OCI-LY7 (cell line): ENCODE measurements around the gene TBX4. TPM values are rescaled to one million over a fixed set of nuclear protein-coding genes. Genes with fewer than 3 reads are reported as not detected.
"Not testable (repeated sequence)": the region's sequence is repeated elsewhere in the genome, so short reads cannot be mapped to it uniquely, and the experiment has no call there.

Experiments
- BruUV-seq: library from RNA; stranded (reverse); fragments of 400-500 nt; replicated peaks from 2 replicates; lab custom pipeline; 2021; lab: Mats Ljungman, UMichigan
- CTCF ChIA-PET: fragments of 300-600 bp; sonication (Branson Sonifier 250); formaldehyde crosslinking; loops from one replicate; lab custom pipeline; 2022; ENCODE audit warnings: antibody characterized with exemption; ENCODE audit not compliant: unreplicated experiment; lab: Charles Lee
- POLR2A ChIA-PET: fragments of 300-600 bp; sonication (Branson Sonifier 250); formaldehyde crosslinking; loops from one replicate; lab custom pipeline; 2022; ENCODE audit warnings: antibody characterized with exemption; lab: Charles Lee
- DNase-seq: peaks from one replicate; pipeline ENCODE4 v3.0.0-alpha.2; 2015; ENCODE audit warnings: low spot score
- H2AFZ ChIP-seq: fragments of 200-600 bp; sonication (generic), shearing (Covaris generic); 2 replicates; pipeline ENCODE4 v1.6.1; 2014; ENCODE audit warnings: mild to moderate bottlenecking, antibody characterized with exemption, low read length, moderate library complexity
- H3K27ac ChIP-seq: fragments of 200-600 bp; sonication (generic); 2 replicates; pipeline ENCODE4 v1.5.1; 2014; ENCODE audit warnings: mixed run types, low read depth, mild to moderate bottlenecking, moderate library complexity, low read length, inconsistent platforms; ENCODE audit not compliant: poor library complexity, severe bottlenecking
- H3K36me3 ChIP-seq: fragments of 200-600 bp; sonication (generic); 2 replicates; pipeline ENCODE4 v1.6.1; 2014; ENCODE audit warnings: mild to moderate bottlenecking, antibody characterized with exemption, low read length, moderate library complexity, mixed read lengths; ENCODE audit not compliant: insufficient read depth
- H3K4me1 ChIP-seq: fragments of 200-600 bp; sonication (generic); 2 replicates; pipeline ENCODE4 v1.5.1; 2014; ENCODE audit warnings: mild to moderate bottlenecking, low read length; ENCODE audit not compliant: insufficient read depth, poor library complexity, severe bottlenecking
- H3K4me2 ChIP-seq: fragments of 200-600 bp; sonication (generic); 2 replicates; pipeline ENCODE4 v1.6.1; 2014; ENCODE audit warnings: mild to moderate bottlenecking, low read length
- H3K4me3 ChIP-seq: fragments of 200-600 bp; sonication (generic); 2 replicates; pipeline ENCODE4 v1.5.1; 2014; ENCODE audit warnings: mild to moderate bottlenecking, low read depth, low read length; ENCODE audit not compliant: poor library complexity, severe bottlenecking
- H3K79me2 ChIP-seq: fragments of 200-600 bp; sonication (generic); 2 replicates; pipeline ENCODE4 v1.6.1; 2016; ENCODE audit warnings: low read depth, mild to moderate bottlenecking, low read length, moderate library complexity, mixed read lengths; ENCODE audit not compliant: insufficient read depth
- H3K9me2 ChIP-seq: fragments of 200-600 bp; sonication (generic); 2 replicates; pipeline ENCODE4 v1.6.1; 2016; ENCODE audit warnings: mild to moderate bottlenecking, low read length, mixed read lengths; ENCODE audit not compliant: insufficient read depth
- H3K9me3 ChIP-seq: fragments of 200-600 bp; sonication (generic); 2 replicates; pipeline ENCODE4 v1.6.1; 2014; ENCODE audit warnings: mild to moderate bottlenecking, mixed run types, low read length, mixed read lengths
- H4K20me1 ChIP-seq: fragments of 200-600 bp; sonication (generic); 2 replicates; pipeline ENCODE4 v1.6.1; 2014; ENCODE audit warnings: mild to moderate bottlenecking, antibody characterized with exemption, low read length, moderate library complexity, mixed read lengths; ENCODE audit not compliant: insufficient read depth
- CTCF ChIP-seq: fragments of 200-600 bp; sonication (generic); conservative IDR thresholded peaks from 2 replicates; pipeline ENCODE4 v1.5.1; 2014; ENCODE audit warnings: mild to moderate bottlenecking, antibody characterized with exemption, low read length, moderate library complexity, mixed read lengths
- EZH2phosphoT487 ChIP-seq: fragments of 200-600 bp; sonication (generic); IDR thresholded peaks from 2 replicates; pipeline ENCODE4 v1.6.1; 2018; ENCODE audit warnings: low read depth, borderline replicate concordance, mild to moderate bottlenecking, mixed run types, antibody characterized with exemption, low read length, moderate library complexity, mixed read lengths
- intact Hi-C: fragments of 100-400 bp; cut with micrococcal nuclease; formaldehyde crosslinking; loops from one replicate; pipeline ENCODE4 v1.10.0; 2022; ENCODE audit not compliant: unreplicated experiment
- total RNA-seq, 2 experiments: library from RNA; depleted of rRNA in 1 of 2; stranded (reverse); fragments of >200 nt in 1 of 2; shearing (Covaris generic) in 1 of 2; gene quantifications; 2 replicates each; pipeline ENCODE4 v1.2.3, GENCODE V29; 2014 to 2022

Gene TBX4
- total RNA-seq, 2 experiments from 2014 or later: not detected

GRCh38 chr17:61522088-61522487 lies 69.9 kb downstream of the TBX4 start:
- ChIA-PET CTCF (no interaction called here), POLR2A (interaction anchor here (0.7 kb wide), 1 partner anchor 157 kb away, joined by 3 read pairs; no protein-coding TSS in a partner anchor)
- Histone ChIP-seq H4K20me1 (no peaks in the 10 kb centered on the region), H3K79me2 (no peaks in the 10 kb centered on the region), H3K4me1 (no peaks in the 10 kb centered on the region), H3K4me3 (no peak overlapping the region), H3K27ac (no peak overlapping the region), H3K9me3 (no peaks in the 10 kb centered on the region), H3K4me2 (no peak overlapping the region), H3K9me2 (no peaks in the 10 kb centered on the region), H2AFZ (no peak overlapping the region), H3K36me3 (no peaks in the 10 kb centered on the region)
- TF ChIP-seq CTCF (no peak), EZH2phosphoT487 (no peak)
- intact Hi-C loops: no loop called here
- DNase-seq: no peak
- no TSS peak for BruUV-seq

GRCh38 chr17:61524319-61524718 lies 72.1 kb downstream of the TBX4 start:
- Histone ChIP-seq H3K9me3 (no peaks in the 10 kb centered on the region), H3K4me1 (no peaks in the 10 kb centered on the region), H3K36me3 (no peaks in the 10 kb centered on the region), H4K20me1 (no peaks in the 10 kb centered on the region), H3K27ac (no peak overlapping the region), H3K79me2 (no peaks in the 10 kb centered on the region), H2AFZ (no peak overlapping the region), H3K4me2 (no peak overlapping the region), H3K4me3 (no peak overlapping the region), H3K9me2 (no peaks in the 10 kb centered on the region)
- BruUV-seq: no TSS peak
- TF ChIP-seq CTCF: no peak
- no peak for TF ChIP-seq EZH2phosphoT487
- no peak for DNase-seq
- POLR2A ChIA-PET: interaction anchor here (0.5 to 1.1 kb wide), 2 partner anchors 21 to 252 kb away, joined by 3 read pairs; no protein-coding TSS in a partner anchor
- CTCF ChIA-PET: no interaction called here
- intact Hi-C loops: no loop called here

- BruUV-seq, H3K4me1 ChIP-seq, H3K4me3 ChIP-seq, CTCF ChIA-PET, POLR2A ChIA-PET, H4K20me1 ChIP-seq, H2AFZ ChIP-seq, DNase-seq, intact Hi-C loops, H3K4me2 ChIP-seq, H3K9me2 ChIP-seq, H3K79me2 ChIP-seq, H3K27ac ChIP-seq, H3K9me3 ChIP-seq, H3K36me3 ChIP-seq: not testable (repeated sequence)
These were observed 75.2 kb downstream of the TBX4 start for GRCh38 chr17:61527441-61527840.
